ENCODE measurements around the gene ANAPC16.
"Not testable (repeated sequence)": the region's sequence is repeated elsewhere in the genome, so short reads cannot be mapped to it uniquely, and the experiment has no call there.

Gene ANAPC16

GRCh38 chr10:72206511-72207229, 9.1 kb upstream of the ANAPC16 start:
- DNase-seq = no peak
- in situ Hi-C loops (cut with MboI; ENCODE audit: low pct_unique_long_range_greater_than_20kb, low sequenced_read_pairs) = no loop called here

- in situ Hi-C loops (cut with MboI; ENCODE audit: low pct_unique_long_range_greater_than_20kb, low sequenced_read_pairs); DNase-seq: not testable (repeated sequence)
Observed at GRCh38 chr10:72208526-72208925, 7.3 kb upstream of the ANAPC16 start.

DNA sequence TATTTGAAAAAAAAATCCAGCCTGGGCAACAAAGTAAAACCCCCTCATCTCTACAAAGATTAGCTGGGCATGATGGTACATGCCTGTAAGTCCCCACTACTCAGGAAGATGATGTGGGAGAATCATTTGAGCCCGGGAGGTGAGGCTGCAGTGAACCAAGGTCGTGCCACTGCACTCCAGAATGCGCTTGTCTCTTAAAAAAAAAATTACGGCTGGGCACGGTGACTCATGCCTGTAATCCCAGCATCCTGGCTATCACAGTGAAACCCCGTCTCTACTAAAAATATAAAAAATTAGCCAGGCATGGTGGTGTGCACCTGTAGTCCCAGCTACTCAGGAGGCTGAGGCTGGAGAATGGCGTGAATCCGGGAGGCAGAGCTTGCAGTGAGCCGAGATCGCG, 4.4 kb upstream of the ANAPC16 start:
- DNase-seq; in situ Hi-C loops (cut with MboI; ENCODE audit: low pct_unique_long_range_greater_than_20kb, low sequenced_read_pairs): not testable (repeated sequence)

DNA sequence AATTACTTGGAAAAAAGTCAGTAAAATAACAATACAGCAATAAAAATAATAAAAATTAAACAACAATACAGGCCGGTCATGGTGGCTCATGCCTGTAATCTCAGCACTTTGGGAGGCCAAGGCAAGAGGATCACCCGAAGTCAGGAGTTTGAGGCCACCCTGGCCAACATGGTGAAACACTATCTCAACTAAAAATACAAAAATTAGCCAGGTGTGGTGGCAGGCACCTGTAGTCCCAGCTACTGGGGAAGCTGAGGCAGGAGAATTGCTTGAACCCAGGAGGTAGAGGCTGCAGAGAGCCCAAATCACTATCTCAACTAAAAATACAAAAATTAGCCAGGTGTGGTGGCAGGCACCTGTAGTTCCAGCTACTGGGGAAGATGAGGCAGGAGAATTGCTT, 4.0 kb upstream of the ANAPC16 start:
- in situ Hi-C loops (cut with MboI; ENCODE audit: low pct_unique_long_range_greater_than_20kb, low sequenced_read_pairs); DNase-seq: not testable (repeated sequence)

DNA sequence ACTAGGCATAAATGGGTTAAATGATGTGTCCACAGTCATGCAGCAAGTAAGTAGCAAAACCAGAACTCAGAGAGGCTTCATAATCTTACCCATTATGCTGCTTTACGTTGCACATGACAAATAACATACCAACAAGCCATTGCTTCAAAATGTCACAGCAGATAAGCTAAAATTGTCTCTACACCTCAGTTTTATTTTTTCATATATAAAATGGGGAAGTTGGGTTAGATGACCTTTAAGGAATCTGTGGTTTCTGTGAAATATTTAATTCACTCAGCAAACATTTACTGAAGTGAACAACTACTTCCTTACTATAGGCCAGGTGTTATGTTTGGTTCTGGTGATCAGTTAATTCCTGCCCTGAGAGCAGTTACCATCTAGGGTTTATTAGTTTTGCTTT, 2.5 kb downstream of the ANAPC16 start:
- in situ Hi-C loops (cut with MboI; ENCODE audit: low pct_unique_long_range_greater_than_20kb, low sequenced_read_pairs) = no loop called here
- DNase-seq = peak; percentile 76

DNA sequence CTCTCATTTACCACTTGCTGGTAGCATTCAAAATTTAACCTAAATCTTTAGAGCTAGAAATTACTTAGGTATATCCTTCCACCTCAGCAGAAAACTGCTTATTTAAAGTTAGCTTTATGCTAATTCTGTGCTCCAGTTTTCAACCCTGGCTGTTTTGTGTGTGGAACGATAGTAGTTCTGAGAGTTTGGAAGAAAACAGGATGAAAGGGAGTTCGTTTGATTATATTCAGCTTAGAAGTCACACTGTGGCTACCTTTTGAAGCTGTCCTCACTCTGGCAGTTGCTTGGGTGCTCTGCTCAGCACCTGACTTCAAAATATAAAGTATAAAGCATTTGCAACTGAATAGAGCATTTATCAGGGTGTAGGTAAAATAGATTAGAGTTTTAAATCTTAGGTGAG, 2.9 kb downstream of the ANAPC16 start:
- DNase-seq = no peak
- in situ Hi-C loops (cut with MboI; ENCODE audit: low pct_unique_long_range_greater_than_20kb, low sequenced_read_pairs) = no loop called here

DNA sequence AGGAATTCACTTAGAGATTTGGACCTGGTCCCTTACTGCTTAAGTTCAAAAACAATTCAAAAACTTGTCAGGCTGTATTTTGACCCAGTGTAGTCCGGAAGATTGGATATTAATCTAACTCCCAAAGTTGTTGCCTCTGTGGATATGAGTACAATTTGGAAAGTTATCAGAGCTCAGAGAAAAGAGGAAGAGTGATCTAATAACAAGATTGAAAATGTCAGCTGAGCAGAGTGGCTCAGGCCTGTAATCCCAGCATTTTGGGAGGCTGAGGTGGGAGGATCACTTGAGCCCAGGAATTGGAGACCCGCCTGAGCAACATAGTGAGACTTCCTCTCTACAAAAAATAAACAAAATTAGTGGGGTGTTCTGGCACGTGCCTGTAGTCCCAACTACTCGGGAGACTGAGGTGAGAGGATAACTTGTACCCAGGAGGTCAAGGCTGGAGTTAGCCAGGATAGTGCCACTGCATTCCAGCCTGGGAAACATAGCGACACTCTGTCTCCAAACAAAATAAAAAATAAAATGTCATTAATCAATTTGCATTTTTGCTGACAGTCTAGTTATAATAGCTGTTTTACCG, 3.5 kb downstream of the ANAPC16 start:
- in situ Hi-C loops (cut with MboI; ENCODE audit: low pct_unique_long_range_greater_than_20kb, low sequenced_read_pairs) = no loop called here
- DNase-seq = no peak

GRCh38 chr10:72220637-72221036, 4.8 kb downstream of the ANAPC16 start:
- in situ Hi-C loops (cut with MboI; ENCODE audit: low pct_unique_long_range_greater_than_20kb, low sequenced_read_pairs) = no loop called here
- no peak for DNase-seq

DNA sequence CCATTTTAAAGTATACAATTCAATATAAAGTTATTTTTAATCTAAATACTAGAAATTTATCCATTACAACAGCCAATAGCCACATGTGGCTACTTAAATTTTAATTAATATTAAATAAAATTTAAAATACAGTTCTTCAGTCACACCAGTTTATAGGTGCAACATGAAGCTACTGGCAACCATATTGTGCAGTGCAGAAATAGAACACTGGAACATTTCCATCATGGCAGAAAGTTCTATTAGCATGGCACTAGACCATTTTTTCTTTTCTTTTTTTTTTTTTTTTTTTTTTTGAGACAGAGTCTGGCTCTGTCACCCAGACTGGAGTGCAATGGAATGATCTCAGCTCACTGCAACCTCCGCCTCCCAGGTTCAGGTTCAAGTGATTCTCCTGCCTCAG, 5.5 kb downstream of the ANAPC16 start:
- in situ Hi-C loops (cut with MboI; ENCODE audit: low pct_unique_long_range_greater_than_20kb, low sequenced_read_pairs) = no loop called here
- no peak for DNase-seq

DNA sequence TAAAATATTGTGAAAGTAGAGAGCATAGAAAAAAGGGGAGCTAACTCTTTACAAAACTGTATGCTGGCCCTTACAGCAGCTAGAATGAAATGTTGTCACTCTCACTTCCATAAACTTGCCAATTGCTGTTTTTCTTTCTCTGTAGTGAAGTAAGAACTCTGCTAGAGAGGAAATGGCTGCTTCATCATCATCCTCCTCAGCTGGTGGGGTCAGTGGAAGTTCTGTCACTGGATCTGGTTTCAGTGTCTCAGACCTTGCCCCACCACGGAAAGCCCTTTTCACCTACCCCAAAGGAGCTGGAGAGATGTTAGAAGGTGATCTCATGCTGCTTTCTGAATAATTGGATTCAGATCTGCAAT, 7.9 kb downstream of the ANAPC16 start:
- in situ Hi-C loops (cut with MboI; ENCODE audit: low pct_unique_long_range_greater_than_20kb, low sequenced_read_pairs) = no loop called here

DNA sequence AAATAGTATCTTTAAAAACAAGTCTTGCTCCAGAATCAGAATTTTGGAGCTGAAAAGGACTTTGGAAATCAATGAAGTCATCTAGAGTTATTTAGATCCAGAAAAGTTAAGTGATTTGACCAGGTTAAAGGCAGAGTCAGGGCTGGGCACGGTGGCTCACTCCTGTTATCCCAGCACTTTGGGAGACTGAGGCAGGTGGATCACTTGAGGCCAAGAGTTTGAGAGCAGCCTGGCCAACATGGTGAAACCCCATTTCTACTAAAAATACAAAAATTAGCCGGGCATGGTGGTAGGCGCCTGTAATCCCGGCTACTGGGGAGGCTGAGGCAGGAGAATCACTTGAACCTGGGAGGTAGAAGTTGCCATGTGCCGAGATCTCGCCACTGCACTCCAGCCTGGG, 8.4 kb downstream of the ANAPC16 start:
- DNase-seq; in situ Hi-C loops (cut with MboI; ENCODE audit: low pct_unique_long_range_greater_than_20kb, low sequenced_read_pairs): not testable (repeated sequence)

More for the DNA sequence above, 7.9 kb downstream of the ANAPC16 start:
- DNase-seq = no peak

- in situ Hi-C loops (cut with MboI; ENCODE audit: low pct_unique_long_range_greater_than_20kb, low sequenced_read_pairs) = no loop called here
- no peak for DNase-seq
Observed at GRCh38 chr10:72226418-72227027, 10.7 kb downstream of the ANAPC16 start.

DNA sequence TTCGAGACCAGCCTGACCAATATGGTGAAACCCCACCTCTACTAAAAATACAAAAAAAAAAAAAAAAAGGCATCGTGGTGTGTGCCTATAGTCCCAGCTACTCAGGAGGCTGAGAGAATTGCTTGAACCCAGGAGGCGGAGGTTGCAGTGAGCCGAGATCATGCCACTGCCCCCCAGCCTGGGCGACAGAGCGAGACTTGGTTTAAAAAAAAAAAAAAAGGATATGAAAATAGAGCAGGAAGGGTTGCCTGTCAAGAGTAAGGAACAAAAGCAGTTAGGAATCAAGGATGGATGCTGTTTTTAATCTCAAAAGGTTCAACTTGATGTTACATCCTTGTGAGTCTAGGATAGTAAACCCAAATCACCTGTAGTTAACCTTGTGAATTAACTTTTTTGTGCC, 12.0 kb downstream of the ANAPC16 start:
- in situ Hi-C loops (cut with MboI; ENCODE audit: low pct_unique_long_range_greater_than_20kb, low sequenced_read_pairs) = no loop called here
- DNase-seq = no peak

DNA sequence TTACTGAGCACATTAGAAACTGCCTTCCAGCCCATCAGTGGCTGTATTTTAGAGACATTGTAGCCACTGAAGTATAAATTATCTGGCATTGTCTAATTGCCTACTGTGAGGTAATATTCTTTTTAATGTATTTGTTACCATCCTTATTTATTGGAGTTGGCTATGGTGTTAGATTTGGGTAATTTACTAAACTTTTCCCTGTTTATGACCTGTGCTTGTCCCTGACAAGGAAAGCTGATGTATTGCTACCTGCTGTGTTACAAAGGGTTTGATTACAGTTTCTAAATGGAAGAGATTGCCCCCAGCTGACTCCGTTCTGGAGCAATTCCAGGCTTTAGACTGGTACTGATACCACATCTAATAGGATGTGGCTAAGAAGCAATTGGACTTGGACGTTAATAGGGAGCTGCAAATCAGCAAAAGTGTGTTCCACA, 12.5 kb downstream of the ANAPC16 start:
- in situ Hi-C loops (cut with MboI; ENCODE audit: low pct_unique_long_range_greater_than_20kb, low sequenced_read_pairs) = no loop called here
- DNase-seq = no peak

DNA sequence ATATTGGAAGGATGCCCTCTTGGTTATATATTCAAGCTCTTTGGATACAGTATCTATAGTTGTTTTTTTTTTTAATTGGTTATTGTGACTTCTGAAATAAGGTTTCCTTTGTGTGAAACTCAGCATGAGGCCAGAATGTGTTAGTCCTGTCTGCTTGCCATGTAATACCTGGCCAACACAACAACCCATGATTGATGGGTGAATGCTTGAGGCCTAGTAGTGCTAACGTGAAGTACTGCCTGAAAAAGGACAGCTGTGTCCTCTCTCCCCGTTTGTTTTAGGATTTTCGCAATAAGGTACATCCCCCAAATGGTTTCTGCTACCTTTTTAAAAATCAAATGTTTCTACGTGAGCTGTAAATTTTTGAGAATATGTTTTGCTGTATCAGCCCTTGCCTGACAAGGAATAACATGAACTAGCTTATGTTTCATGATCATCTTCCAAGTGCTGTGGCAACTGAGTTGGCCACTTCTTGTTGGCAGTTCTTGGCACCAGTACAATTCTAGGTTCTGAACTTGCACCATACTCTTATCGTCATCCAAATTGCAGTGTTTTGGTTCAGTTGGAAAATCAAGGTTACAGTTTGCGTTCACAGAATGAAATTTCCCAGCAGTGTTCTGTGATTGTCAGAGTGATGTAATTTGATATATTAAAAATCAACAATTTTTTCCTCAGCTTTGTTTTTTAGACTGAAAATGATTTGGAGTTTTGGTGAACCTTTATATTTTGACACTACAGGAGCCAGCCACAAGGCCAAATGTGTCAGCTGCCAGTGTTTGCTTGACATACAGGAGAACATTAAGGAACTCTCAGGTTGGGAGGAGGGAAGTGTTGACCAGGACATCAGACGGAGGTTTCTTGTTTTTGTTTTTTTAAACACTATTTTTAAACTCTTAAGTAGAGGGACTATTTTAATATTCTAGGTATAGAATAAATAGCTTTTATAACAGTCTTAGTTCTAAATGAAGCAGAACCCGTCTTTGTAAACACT, 13.7 kb downstream of the ANAPC16 start:
- DNase-seq = no peak
- in situ Hi-C loops (cut with MboI; ENCODE audit: low pct_unique_long_range_greater_than_20kb, low sequenced_read_pairs) = no loop called here

- DNase-seq = no peak
- in situ Hi-C loops (cut with MboI; ENCODE audit: low pct_unique_long_range_greater_than_20kb, low sequenced_read_pairs) = no loop called here
Observed at GRCh38 chr10:72233621-72234020, 17.8 kb downstream of the ANAPC16 start.

DNA sequence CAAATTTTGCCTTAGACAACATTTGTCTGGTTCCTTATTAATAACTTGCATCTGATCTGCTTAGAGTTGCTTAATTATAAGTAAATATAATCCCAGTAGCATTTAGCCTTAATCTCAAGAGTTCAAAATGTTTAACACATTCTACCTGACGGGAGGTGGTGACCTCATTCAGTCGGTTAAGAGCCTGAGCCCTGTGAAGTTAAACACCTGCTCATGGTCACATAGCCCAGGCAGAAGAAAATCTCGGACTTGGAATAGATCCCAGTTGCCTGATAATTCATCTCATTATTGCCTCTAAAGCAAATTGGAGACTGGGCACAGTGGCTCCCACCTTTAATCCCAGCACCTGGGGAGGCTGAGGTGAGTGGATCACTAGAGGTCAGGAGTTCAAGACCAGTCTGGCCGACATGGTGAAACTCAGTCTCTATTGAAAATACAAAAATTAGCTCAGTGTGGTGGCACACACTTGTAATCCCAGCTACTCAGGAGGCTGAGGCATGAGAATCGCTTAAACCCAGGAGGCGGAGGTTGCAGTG, 18.8 kb downstream of the ANAPC16 start:
- DNase-seq = no peak
- in situ Hi-C loops (cut with MboI; ENCODE audit: low pct_unique_long_range_greater_than_20kb, low sequenced_read_pairs) = no loop called here

DNA sequence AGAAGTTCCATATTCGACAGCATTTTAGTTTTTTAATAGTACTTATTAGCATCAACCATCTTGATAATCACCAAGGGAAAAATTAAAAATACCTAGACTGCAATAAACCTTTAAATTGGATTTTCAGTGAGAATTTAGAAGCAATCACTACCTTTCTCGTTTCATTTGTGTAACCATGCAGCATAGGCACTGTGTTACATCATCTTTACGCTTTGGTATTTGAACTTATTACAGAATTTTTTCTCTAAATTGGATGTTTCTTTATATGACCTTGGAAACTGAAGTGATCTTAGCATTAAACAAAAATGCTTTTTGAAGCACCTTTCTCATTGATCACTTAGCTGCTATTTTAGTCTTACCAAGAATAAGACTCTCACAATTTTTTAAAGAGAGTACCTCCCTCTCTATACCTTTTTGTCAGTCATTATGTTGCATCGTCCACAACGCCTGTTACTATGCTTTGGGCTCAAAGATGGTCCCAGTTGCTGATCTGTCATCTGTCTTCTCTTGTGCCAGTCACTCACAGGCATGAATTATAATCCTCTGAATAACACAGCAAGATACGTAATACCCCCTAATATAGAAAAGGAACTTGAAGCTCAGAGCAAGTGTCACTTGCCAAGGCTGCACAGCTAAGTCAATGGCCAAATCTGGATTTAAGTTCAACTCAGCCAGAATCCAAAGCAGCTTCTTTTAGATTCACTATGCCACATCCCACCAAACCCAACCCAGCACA, 19.9 kb downstream of the ANAPC16 start:
- no peak for DNase-seq
- in situ Hi-C loops (cut with MboI; ENCODE audit: low pct_unique_long_range_greater_than_20kb, low sequenced_read_pairs) = no loop called here
